ENCODE results near the gene ZDHHC13. TPM values are rescaled to one million over a fixed set of nuclear protein-coding genes. Genes with fewer than 3 reads are reported as not detected.

The ZDHHC13 gene
- total RNA-seq, 1 donor from 2014 or later = 25.0 TPM

DNA sequence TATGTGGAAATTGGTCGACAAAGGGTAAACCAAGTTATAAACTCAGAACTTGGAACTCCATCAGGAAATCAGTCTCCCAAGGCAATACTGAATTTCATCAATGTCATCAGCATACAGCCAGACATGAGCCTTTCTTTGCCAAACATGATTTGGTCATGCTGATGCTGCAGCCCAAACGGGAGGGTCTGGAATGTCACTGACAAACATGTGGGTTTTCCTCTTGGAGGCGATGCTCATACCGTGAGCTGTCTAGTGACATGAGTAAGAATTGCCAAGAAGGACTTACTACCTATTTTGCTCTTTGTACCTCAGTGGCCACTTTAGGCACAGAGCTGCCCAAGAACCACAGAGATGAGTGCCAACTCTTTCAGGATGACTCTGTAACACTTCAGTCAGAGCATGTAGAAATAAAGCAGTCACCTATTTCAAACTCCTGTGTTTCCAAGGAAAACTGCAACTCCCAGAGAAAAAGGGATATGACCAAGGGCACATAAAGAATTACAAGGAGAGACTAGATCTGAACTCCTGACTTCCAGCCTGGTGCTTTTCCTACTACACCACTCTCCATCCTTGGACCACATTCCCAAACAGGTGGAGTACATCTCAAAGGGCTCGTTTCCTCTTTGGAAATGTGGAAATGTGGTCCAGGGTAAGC, 32.2 kb upstream of the ZDHHC13 start:
- Mint-ChIP-seq H3K4me3 (no peak overlapping the region), H3K9me3 (no peaks in the 10 kb centered on the region), H3K4me1 (ENCODE audit: low read depth) (no peaks in the 10 kb centered on the region), H3K36me3 (ENCODE audit: low read depth) (no peaks in the 10 kb centered on the region), H3K27me3 (ENCODE audit: insufficient read depth) (peaks cover 4% of the 10 kb centered on the region), H3K27ac (no peak overlapping the region)
- intact Hi-C loops (cut with micrococcal nuclease) = loop anchor here (5.0 kb wide), 1 partner anchor 1133 kb away; no protein-coding TSS in a partner anchor
- DNase-seq (ENCODE audit: low spot score) = no peak

DNA sequence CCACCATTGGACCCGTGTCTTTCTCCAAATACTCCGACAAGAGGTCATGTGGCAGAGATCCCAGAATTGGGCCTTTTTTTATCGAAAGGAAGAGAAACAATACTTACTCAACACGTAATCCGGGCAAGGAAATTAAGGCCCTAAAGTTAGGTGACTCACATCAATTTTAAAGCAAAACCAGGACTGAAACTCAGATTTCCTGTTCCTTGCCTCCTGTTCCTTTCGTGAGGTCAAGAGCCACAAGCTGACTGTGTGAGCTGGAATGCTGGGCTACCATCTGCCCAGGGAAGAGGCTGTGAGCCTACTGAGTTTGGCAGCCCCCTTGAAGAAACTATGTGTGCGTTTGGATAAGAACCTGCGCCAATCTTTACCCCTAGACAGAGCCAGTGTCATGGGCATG, 29.3 kb upstream of the ZDHHC13 start:
- no peaks in the 10 kb centered on the region for H3K4me1 Mint-ChIP-seq (ENCODE audit: low read depth)
- H3K9me3 Mint-ChIP-seq = no peaks in the 10 kb centered on the region
- intact Hi-C loops (cut with micrococcal nuclease) = no loop called here
- peaks cover 15% of the 10 kb centered on the region for H3K27me3 Mint-ChIP-seq (ENCODE audit: insufficient read depth)
- no peak for DNase-seq (ENCODE audit: low spot score)
- H3K27ac Mint-ChIP-seq = no peak overlapping the region
- H3K4me3 Mint-ChIP-seq = no peak overlapping the region
- no peaks in the 10 kb centered on the region for H3K36me3 Mint-ChIP-seq (ENCODE audit: low read depth)

DNA sequence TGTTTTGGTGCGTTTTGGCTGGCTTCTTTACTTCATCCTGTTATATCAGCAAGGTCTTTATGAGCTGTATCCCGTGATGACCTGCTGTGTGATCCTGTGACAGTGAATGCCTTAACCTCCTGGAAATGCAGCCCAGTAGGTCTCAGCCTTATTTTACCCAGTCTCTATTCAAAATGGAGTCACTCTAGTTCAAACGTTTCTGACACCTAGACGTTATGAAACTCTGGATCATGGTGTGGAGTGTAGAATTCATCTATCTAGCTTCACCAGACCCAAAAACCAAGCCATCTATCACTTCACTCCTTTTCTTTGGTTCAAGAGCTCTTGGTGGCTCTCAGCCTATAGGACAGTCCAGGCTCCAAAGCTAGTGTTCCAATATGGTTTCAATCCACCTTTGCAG, 28.2 kb upstream of the ZDHHC13 start:
- intact Hi-C loops (cut with micrococcal nuclease) = no loop called here
- H3K4me1 Mint-ChIP-seq (ENCODE audit: low read depth) = no peaks in the 10 kb centered on the region
- H3K9me3 Mint-ChIP-seq = no peaks in the 10 kb centered on the region
- no peak overlapping the region for H3K27ac Mint-ChIP-seq
- H3K4me3 Mint-ChIP-seq = no peak overlapping the region
- no peaks in the 10 kb centered on the region for H3K36me3 Mint-ChIP-seq (ENCODE audit: low read depth)
- DNase-seq (ENCODE audit: low spot score) = no peak
- peaks cover 20% of the 10 kb centered on the region for H3K27me3 Mint-ChIP-seq (ENCODE audit: insufficient read depth)

DNA sequence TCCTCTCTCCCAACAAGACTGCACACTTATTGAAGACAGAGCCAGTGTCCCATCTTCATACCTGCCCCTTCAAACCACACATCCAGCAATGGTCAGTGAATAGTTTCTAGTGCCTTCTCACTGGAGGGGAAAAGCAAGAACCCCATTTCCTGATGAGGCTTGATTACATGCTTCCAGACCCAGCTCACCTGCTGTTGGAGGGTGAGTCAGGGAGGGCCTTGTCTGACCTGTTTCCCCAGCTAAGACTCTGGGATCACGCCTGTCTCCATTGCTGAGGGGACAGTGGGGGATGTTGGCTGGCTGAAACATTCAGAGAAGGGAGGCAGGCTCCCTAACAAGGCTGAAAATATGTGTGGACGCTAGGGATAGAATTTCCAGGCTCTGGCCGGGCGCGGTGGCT, 27.5 kb upstream of the ZDHHC13 start:
- intact Hi-C loops (cut with micrococcal nuclease) = no loop called here
- no peaks in the 10 kb centered on the region for H3K9me3 Mint-ChIP-seq
- no peaks in the 10 kb centered on the region for H3K36me3 Mint-ChIP-seq (ENCODE audit: low read depth)
- H3K27me3 Mint-ChIP-seq (ENCODE audit: insufficient read depth) = peaks cover 19% of the 10 kb centered on the region
- DNase-seq (ENCODE audit: low spot score) = no peak
- no peak overlapping the region for H3K27ac Mint-ChIP-seq
- no peaks in the 10 kb centered on the region for H3K4me1 Mint-ChIP-seq (ENCODE audit: low read depth)
- H3K4me3 Mint-ChIP-seq = no peak overlapping the region

GRCh38 chr11:19091366-19091765, 25.6 kb upstream of the ZDHHC13 start:
- Mint-ChIP-seq H3K36me3 (ENCODE audit: low read depth) (no peaks in the 10 kb centered on the region), H3K27me3 (ENCODE audit: insufficient read depth) (peaks cover 23% of the 10 kb centered on the region), H3K4me3 (no peak overlapping the region), H3K27ac (no peak overlapping the region), H3K9me3 (no peaks in the 10 kb centered on the region), H3K4me1 (ENCODE audit: low read depth) (no peaks in the 10 kb centered on the region)
- intact Hi-C loops (cut with micrococcal nuclease) = no loop called here
- DNase-seq (ENCODE audit: low spot score) = no peak

GRCh38 chr11:19092342-19092741, 24.6 kb upstream of the ZDHHC13 start:
- no peaks in the 10 kb centered on the region for H3K4me1 Mint-ChIP-seq (ENCODE audit: low read depth)
- no peak overlapping the region for H3K27ac Mint-ChIP-seq
- no peaks in the 10 kb centered on the region for H3K36me3 Mint-ChIP-seq (ENCODE audit: low read depth)
- DNase-seq (ENCODE audit: low spot score) = no peak
- no peak overlapping the region for H3K4me3 Mint-ChIP-seq
- no peaks in the 10 kb centered on the region for H3K9me3 Mint-ChIP-seq
- peaks cover 22% of the 10 kb centered on the region for H3K27me3 Mint-ChIP-seq (ENCODE audit: insufficient read depth)
- intact Hi-C loops (cut with micrococcal nuclease) = no loop called here

- peaks cover 22% of the 10 kb centered on the region for H3K27me3 Mint-ChIP-seq (ENCODE audit: insufficient read depth)
- intact Hi-C loops (cut with micrococcal nuclease) = no loop called here
- no peak overlapping the region for H3K27ac Mint-ChIP-seq
- no peak for DNase-seq (ENCODE audit: low spot score)
- no peaks in the 10 kb centered on the region for H3K9me3 Mint-ChIP-seq
- no peak overlapping the region for H3K4me3 Mint-ChIP-seq
- no peaks in the 10 kb centered on the region for H3K36me3 Mint-ChIP-seq (ENCODE audit: low read depth)
- H3K4me1 Mint-ChIP-seq (ENCODE audit: low read depth) = no peaks in the 10 kb centered on the region
Measured at GRCh38 chr11:19092850-19093249, 24.1 kb upstream of the ZDHHC13 start.

DNA sequence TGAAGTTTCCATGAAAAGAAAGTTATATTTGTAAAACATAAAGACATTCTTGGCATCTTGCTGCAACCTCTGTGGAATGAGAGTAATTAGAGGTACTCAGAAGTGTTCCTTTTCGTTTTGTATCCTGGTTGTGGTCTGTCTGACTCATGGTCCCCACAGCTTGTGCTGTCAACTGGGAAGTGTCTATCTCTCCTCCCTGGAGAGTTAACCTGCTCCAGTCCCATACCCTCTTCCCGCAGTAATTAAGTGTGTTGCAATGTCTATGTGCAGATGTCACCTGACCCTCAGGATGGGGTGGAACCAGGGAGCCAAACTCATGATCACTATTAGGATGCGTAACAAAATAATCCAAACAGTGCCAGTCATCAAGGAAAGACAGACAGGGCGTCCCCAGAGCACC, 23.0 kb upstream of the ZDHHC13 start:
- H3K27ac Mint-ChIP-seq = no peak overlapping the region

GRCh38 chr11:19094859-19095258, 22.1 kb upstream of the ZDHHC13 start:
- DNase-seq (ENCODE audit: low spot score) = no peak
- no peaks in the 10 kb centered on the region for H3K9me3 Mint-ChIP-seq
- no peaks in the 10 kb centered on the region for H3K4me1 Mint-ChIP-seq (ENCODE audit: low read depth)
- H3K27ac Mint-ChIP-seq = no peak overlapping the region
- peaks cover 24% of the 10 kb centered on the region for H3K27me3 Mint-ChIP-seq (ENCODE audit: insufficient read depth)
- no peaks in the 10 kb centered on the region for H3K36me3 Mint-ChIP-seq (ENCODE audit: low read depth)
- H3K4me3 Mint-ChIP-seq = no peak overlapping the region
- intact Hi-C loops (cut with micrococcal nuclease) = no loop called here

More for the DNA sequence above, 23.0 kb upstream of the ZDHHC13 start:
- Mint-ChIP-seq H3K36me3 (ENCODE audit: low read depth) (no peaks in the 10 kb centered on the region), H3K9me3 (no peaks in the 10 kb centered on the region), H3K4me3 (no peak overlapping the region), H3K4me1 (ENCODE audit: low read depth) (no peaks in the 10 kb centered on the region), H3K27me3 (ENCODE audit: insufficient read depth) (peaks cover 23% of the 10 kb centered on the region)
- DNase-seq (ENCODE audit: low spot score) = no peak
- intact Hi-C loops (cut with micrococcal nuclease) = no loop called here

DNA sequence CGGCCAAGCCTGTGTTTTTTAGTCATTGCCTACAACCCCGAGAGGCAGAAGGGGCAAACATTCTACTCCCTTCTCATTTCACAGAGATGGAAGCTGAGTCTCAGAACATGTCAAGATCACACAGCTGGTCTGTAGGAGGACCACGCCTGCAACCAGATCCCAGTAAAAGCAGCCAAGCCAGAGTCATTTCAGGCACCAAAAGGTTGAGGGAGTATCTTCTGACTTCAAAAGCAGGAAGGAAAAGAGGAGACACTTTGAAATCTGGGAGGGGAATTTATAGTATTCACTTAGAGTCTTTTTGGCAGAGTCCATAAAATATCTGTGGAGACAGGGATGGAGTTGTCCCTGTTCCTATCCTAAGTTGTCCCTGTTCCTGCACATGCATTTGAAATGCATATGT, 17.9 kb upstream of the ZDHHC13 start:
- no peak overlapping the region for H3K27ac Mint-ChIP-seq
- intact Hi-C loops (cut with micrococcal nuclease) = no loop called here
- H3K9me3 Mint-ChIP-seq = peaks cover 3% of the 10 kb centered on the region
- no peaks in the 10 kb centered on the region for H3K36me3 Mint-ChIP-seq (ENCODE audit: low read depth)
- peaks cover 22% of the 10 kb centered on the region for H3K27me3 Mint-ChIP-seq (ENCODE audit: insufficient read depth)
- no peak for DNase-seq (ENCODE audit: low spot score)
- H3K4me3 Mint-ChIP-seq = no peak overlapping the region
- no peaks in the 10 kb centered on the region for H3K4me1 Mint-ChIP-seq (ENCODE audit: low read depth)

GRCh38 chr11:19100885-19101284, 16.1 kb upstream of the ZDHHC13 start:
- H3K27me3 Mint-ChIP-seq (ENCODE audit: insufficient read depth) = peaks cover 17% of the 10 kb centered on the region
- H3K4me1 Mint-ChIP-seq (ENCODE audit: low read depth) = no peaks in the 10 kb centered on the region
- intact Hi-C loops (cut with micrococcal nuclease) = no loop called here
- H3K4me3 Mint-ChIP-seq = no peak overlapping the region
- DNase-seq (ENCODE audit: low spot score) = no peak
- H3K9me3 Mint-ChIP-seq = peaks cover 3% of the 10 kb centered on the region
- H3K36me3 Mint-ChIP-seq (ENCODE audit: low read depth) = no peaks in the 10 kb centered on the region
- no peak overlapping the region for H3K27ac Mint-ChIP-seq

GRCh38 chr11:19101796-19102520, 15.0 kb upstream of the ZDHHC13 start:
- H3K9me3 Mint-ChIP-seq = peaks cover 3% of the 10 kb centered on the region

GRCh38 chr11:19102521-19102900, 14.5 kb upstream of the ZDHHC13 start:
- Mint-ChIP-seq H3K27ac (no peak overlapping the region), H3K4me1 (ENCODE audit: low read depth) (no peaks in the 10 kb centered on the region), H3K9me3 (peaks cover 3% of the 10 kb centered on the region), H3K27me3 (ENCODE audit: insufficient read depth) (peaks cover 17% of the 10 kb centered on the region), H3K36me3 (ENCODE audit: low read depth) (no peaks in the 10 kb centered on the region), H3K4me3 (no peak overlapping the region)
- intact Hi-C loops (cut with micrococcal nuclease) = no loop called here
- no peak for DNase-seq (ENCODE audit: low spot score)

More at GRCh38 chr11:19101796-19102520, 15.0 kb upstream of the ZDHHC13 start:
- no peaks in the 10 kb centered on the region for H3K4me1 Mint-ChIP-seq (ENCODE audit: low read depth)
- no peak overlapping the region for H3K4me3 Mint-ChIP-seq
- no peak overlapping the region for H3K27ac Mint-ChIP-seq
- H3K36me3 Mint-ChIP-seq (ENCODE audit: low read depth) = no peaks in the 10 kb centered on the region
- peaks cover 17% of the 10 kb centered on the region for H3K27me3 Mint-ChIP-seq (ENCODE audit: insufficient read depth)
- intact Hi-C loops (cut with micrococcal nuclease) = no loop called here
- DNase-seq (ENCODE audit: low spot score) = no peak

Data from activated T-helper 1 cell treated with anti-CD3 and anti-CD28 coated beads, Interleukin-12 subunit alpha, Interleukin-12 subunit beta, Interleukin-2, Interleukin-4 antibody, amounts not matched to agents 30 ng/mL and 10 ng/mL and 1 ng/mL, durations not matched to agents 14 hours and 24 hours and 36 hours (primary cell).